Measurements from ENCODE around the gene PLEKHA5.

GRCh38 chr12:19260135-19260534 lies 130.6 kb downstream of the PLEKHA5 start:
- TF ChIP-seq POLR2A (IDR thresholded peaks at IDR 0.05) = no peak
- TF ChIP-seq, protein P1, sequence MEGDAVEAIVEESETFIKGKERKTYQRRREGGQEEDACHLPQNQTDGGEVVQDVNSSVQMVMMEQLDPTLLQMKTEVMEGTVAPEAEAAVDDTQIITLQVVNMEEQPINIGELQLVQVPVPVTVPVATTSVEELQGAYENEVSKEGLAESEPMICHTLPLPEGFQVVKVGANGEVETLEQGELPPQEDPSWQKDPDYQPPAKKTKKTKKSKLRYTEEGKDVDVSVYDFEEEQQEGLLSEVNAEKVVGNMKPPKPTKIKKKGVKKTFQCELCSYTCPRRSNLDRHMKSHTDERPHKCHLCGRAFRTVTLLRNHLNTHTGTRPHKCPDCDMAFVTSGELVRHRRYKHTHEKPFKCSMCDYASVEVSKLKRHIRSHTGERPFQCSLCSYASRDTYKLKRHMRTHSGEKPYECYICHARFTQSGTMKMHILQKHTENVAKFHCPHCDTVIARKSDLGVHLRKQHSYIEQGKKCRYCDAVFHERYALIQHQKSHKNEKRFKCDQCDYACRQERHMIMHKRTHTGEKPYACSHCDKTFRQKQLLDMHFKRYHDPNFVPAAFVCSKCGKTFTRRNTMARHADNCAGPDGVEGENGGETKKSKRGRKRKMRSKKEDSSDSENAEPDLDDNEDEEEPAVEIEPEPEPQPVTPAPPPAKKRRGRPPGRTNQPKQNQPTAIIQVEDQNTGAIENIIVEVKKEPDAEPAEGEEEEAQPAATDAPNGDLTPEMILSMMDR (IDR thresholded peaks at IDR 0.05) = no peak
